MM.1S (cell line): Measurements from ENCODE around the gene RFTN1.
"Not testable (repeated sequence)": the region's sequence is repeated elsewhere in the genome, so short reads cannot be mapped to it uniquely, and the experiment has no call there.

ENCODE experiments used
- DNase-seq: peaks from one replicate; pipeline ENCODE4 v3.0.0-alpha.2; 2015
- H2AFZ ChIP-seq: fragments of 300-600 bp; sonication (generic); 2 replicates; pipeline ENCODE4 v1.6.0; 2016; ENCODE audit warnings: antibody characterized with exemption, low read length
- H3F3A ChIP-seq: fragments of 300-600 bp; sonication (generic); 2 replicates; pipeline ENCODE4 v1.6.1; 2016; ENCODE audit warnings: mild to moderate bottlenecking, antibody characterized with exemption, low read length, moderate library complexity, mixed read lengths; ENCODE audit not compliant: insufficient read depth
- H3K27ac ChIP-seq: fragments of 300-600 bp; sonication (generic); 2 replicates; pipeline ENCODE4 v1.5.1; 2016; ENCODE audit warnings: mild to moderate bottlenecking, low read length
- H3K27me3 ChIP-seq: fragments of 300-600 bp; sonication (generic); replicated peaks from 2 replicates; pipeline ENCODE4 v1.6.0; 2016; ENCODE audit warnings: low read length; ENCODE audit not compliant: insufficient read depth
- H3K36me3 ChIP-seq: fragments of 300-600 bp; sonication (generic); replicated peaks from 2 replicates; pipeline ENCODE4 v1.6.1; 2016; ENCODE audit warnings: mild to moderate bottlenecking, low read length, mixed read lengths; ENCODE audit not compliant: insufficient read depth
- H3K4me1 ChIP-seq: fragments of 300-600 bp; sonication (generic); 2 replicates; pipeline ENCODE4 v1.6.1; 2016; ENCODE audit warnings: low read length, mixed read lengths
- H3K4me2 ChIP-seq: fragments of 300-600 bp; sonication (generic); 2 replicates; pipeline ENCODE4 v1.6.0; 2016; ENCODE audit warnings: low read depth, low read length
- H3K4me3 ChIP-seq: fragments of 300-600 bp; sonication (generic); 2 replicates; pipeline ENCODE4 v1.5.1; 2016; ENCODE audit warnings: low read length, mixed read lengths
- H3K79me2 ChIP-seq: fragments of 300-600 bp; sonication (generic); 2 replicates; pipeline ENCODE4 v1.6.1; 2016; ENCODE audit warnings: mixed run types, low read length, mixed read lengths
- H3K9ac ChIP-seq: fragments of 300-600 bp; sonication (generic); 2 replicates; pipeline ENCODE4 v1.6.1; 2016; ENCODE audit warnings: low read length, mixed read lengths
- H3K9me2 ChIP-seq: fragments of 300-600 bp; sonication (generic); replicated peaks from 2 replicates; pipeline ENCODE4 v1.6.1; 2016; ENCODE audit warnings: mild to moderate bottlenecking, low read length, mixed read lengths; ENCODE audit not compliant: insufficient read depth
- H3K9me3 ChIP-seq: fragments of 300-600 bp; sonication (generic); replicated peaks from 2 replicates; pipeline ENCODE4 v1.6.1; 2016; ENCODE audit warnings: mild to moderate bottlenecking, low read length, mixed read lengths; ENCODE audit not compliant: insufficient read depth
- H4K20me1 ChIP-seq: fragments of 300-600 bp; sonication (generic); 2 replicates; pipeline ENCODE4 v1.6.1; 2016; ENCODE audit warnings: mild to moderate bottlenecking, low read length, moderate library complexity, mixed read lengths; ENCODE audit not compliant: insufficient read depth
- CTCF ChIP-seq: fragments of 300-600 bp; sonication (generic); IDR thresholded peaks from 2 replicates; pipeline ENCODE4 v1.5.1; 2016; ENCODE audit warnings: antibody characterized with exemption, low read length, mixed read lengths
- EZH2 ChIP-seq: fragments of 300-600 bp; sonication (generic); optimal IDR thresholded peaks from 2 replicates; pipeline ENCODE3; 2017; ENCODE audit warnings: low read depth, mild to moderate bottlenecking, antibody characterized with exemption, low read length, mixed read lengths
- EZH2phosphoT487 ChIP-seq: fragments of 300-600 bp; sonication (generic); IDR thresholded peaks from 2 replicates; pipeline ENCODE4 v1.6.1; 2018; ENCODE audit warnings: antibody characterized with exemption, low read length

RFTN1 gene

GRCh38 chr3:16315623-16316022, 197.9 kb downstream of the RFTN1 start:
- no peak overlapping the region for H2AFZ ChIP-seq
- no peak overlapping the region for H3K4me3 ChIP-seq
- no peak overlapping the region for H3K4me2 ChIP-seq
- no peak overlapping the region for H3K9ac ChIP-seq
- no peaks in the 10 kb centered on the region for H4K20me1 ChIP-seq
- TF ChIP-seq EZH2, result no peak
- TF ChIP-seq CTCF, result no peak
- no peak for TF ChIP-seq EZH2phosphoT487
- no peaks in the 10 kb centered on the region for H3K36me3 ChIP-seq
- H3K9me2 ChIP-seq, result no peaks in the 10 kb centered on the region
- no peaks in the 10 kb centered on the region for H3K27me3 ChIP-seq
- H3K4me1 ChIP-seq, result no peaks in the 10 kb centered on the region
- no peaks in the 10 kb centered on the region for H3K9me3 ChIP-seq
- no peak overlapping the region for H3K27ac ChIP-seq
- no peaks in the 10 kb centered on the region for H3F3A ChIP-seq
- H3K79me2 ChIP-seq, result no peaks in the 10 kb centered on the region
- DNase-seq, result no peak

- Histone ChIP-seq H3K27me3 (no peaks in the 10 kb centered on the region), H3K9me3 (no peaks in the 10 kb centered on the region), H3K4me1 (0 out of 2 replicates have a peak, but pooled peaks cover 1% of the 10 kb centered on the region), H3K9ac (no peak overlapping the region), H3K36me3 (no peaks in the 10 kb centered on the region), H2AFZ (no peak overlapping the region), H3K4me3 (no peak overlapping the region), H3F3A (no peaks in the 10 kb centered on the region), H3K4me2 (no peak overlapping the region), H4K20me1 (no peaks in the 10 kb centered on the region), H3K79me2 (no peaks in the 10 kb centered on the region), H3K27ac (no peak overlapping the region), H3K9me2 (no peaks in the 10 kb centered on the region)
- no peak for DNase-seq
- TF ChIP-seq EZH2 (no peak), CTCF (no peak), EZH2phosphoT487 (no peak)
Observed at GRCh38 chr3:16313886-16314645, 199.4 kb downstream of the RFTN1 start.

- peaks cover 10% of the 10 kb centered on the region; the same call in 1 of the 2 replicates for H3K79me2 ChIP-seq
- no peak overlapping the region for H2AFZ ChIP-seq
- TF ChIP-seq EZH2 (no peak), EZH2phosphoT487 (no peak), CTCF (no peak)
- no peak overlapping the region for H3K4me3 ChIP-seq
- H3K4me1 ChIP-seq, result 0 out of 2 replicates have a peak, but pooled peaks cover 3% of the 10 kb centered on the region
- no peak overlapping the region for H3K27ac ChIP-seq
- no peak overlapping the region for H3K9ac ChIP-seq
- no peaks in the 10 kb centered on the region for H3K27me3 ChIP-seq
- no peaks in the 10 kb centered on the region for H4K20me1 ChIP-seq
- no peak overlapping the region for H3K4me2 ChIP-seq
- no peak for DNase-seq
- H3K9me3 ChIP-seq, result no peaks in the 10 kb centered on the region
- no peaks in the 10 kb centered on the region for H3F3A ChIP-seq
- H3K36me3 ChIP-seq, result peaks cover 4% of the 10 kb centered on the region; the same call in 1 of the 2 replicates
- no peaks in the 10 kb centered on the region for H3K9me2 ChIP-seq
Observed at GRCh38 chr3:16311960-16312451, 201.5 kb downstream of the RFTN1 start.

GRCh38 chr3:16310486-16310885, 203.0 kb downstream of the RFTN1 start:
- DNase-seq, H3K9me3 ChIP-seq, H3K4me1 ChIP-seq, H3K4me2 ChIP-seq, H3K36me3 ChIP-seq, H3K27ac ChIP-seq, H3K27me3 ChIP-seq, H4K20me1 ChIP-seq, H2AFZ ChIP-seq, H3F3A ChIP-seq, H3K4me3 ChIP-seq, H3K9ac ChIP-seq, H3K9me2 ChIP-seq: not testable (repeated sequence)
- peaks cover 19% of the 10 kb centered on the region; the same call in 1 of the 2 replicates for H3K79me2 ChIP-seq
